Liver (tissue), 3 donors: Measurements from ENCODE around the gene NLRC5.

Source experiments
- ATF3 ChIP-seq: IDR thresholded peaks from 2 replicates; pipeline ENCODE4 v1.6.1; 2016; ENCODE audit warnings: antibody characterized with exemption
- CTCF ChIP-seq: fragments of 150-350 bp; IDR thresholded peaks from 2 replicates; pipeline ENCODE4 v1.5.1; 2017; ENCODE audit warnings: improper control_type of control experiment, low read depth, low read length; ENCODE audit not compliant: missing input control
- GABPA ChIP-seq, 2 donors: IDR thresholded peaks in 1 of 2; conservative IDR thresholded peaks in 1 of 2; 2 replicates each; pipeline ENCODE4 v1.6.1; 2016; ENCODE audit warnings: antibody characterized with exemption in 2 of 2, mild to moderate bottlenecking in 1 of 2, moderate library complexity in 1 of 2
- MAX ChIP-seq: IDR thresholded peaks from 2 replicates; pipeline ENCODE4 v1.6.1; 2016; ENCODE audit warnings: antibody characterized with exemption
- NR2F2 ChIP-seq: IDR thresholded peaks from 2 replicates; pipeline ENCODE4 v1.6.1; 2016; ENCODE audit warnings: antibody characterized with exemption
- RAD21 ChIP-seq, 2 donors: IDR thresholded peaks; 2 replicates each; pipeline ENCODE4 v1.6.1; 2016; ENCODE audit warnings: antibody characterized with exemption in 2 of 2, mild to moderate bottlenecking in 2 of 2
- REST ChIP-seq: IDR thresholded peaks from 2 replicates; pipeline ENCODE4 v1.6.1; 2016; ENCODE audit warnings: antibody characterized with exemption, mild to moderate bottlenecking
- RXRA ChIP-seq, 2 donors: IDR thresholded peaks; 2 replicates each; pipeline ENCODE4 v1.6.1; 2017 to 2018; ENCODE audit warnings: antibody characterized with exemption in 2 of 2, mild to moderate bottlenecking in 1 of 2
- SP1 ChIP-seq: IDR thresholded peaks from 2 replicates; pipeline ENCODE4 v1.6.1; 2018; ENCODE audit warnings: antibody characterized with exemption, mild to moderate bottlenecking
- TAF1 ChIP-seq: conservative IDR thresholded peaks from 2 replicates; pipeline ENCODE4 v1.6.1; 2016; ENCODE audit warnings: antibody characterized with exemption, mild to moderate bottlenecking
- YY1 ChIP-seq: IDR thresholded peaks from 2 replicates; pipeline ENCODE4 v1.6.1; 2016; ENCODE audit warnings: antibody characterized with exemption, mild to moderate bottlenecking
- ZBTB33 ChIP-seq: IDR thresholded peaks from 2 replicates; pipeline ENCODE4 v1.6.1; 2016; ENCODE audit warnings: antibody characterized with exemption
- donor health status: healthy.
- donor health status: healthy.

GRCh38 chr16:57021757-57022156 is 32.4 kb downstream of the NLRC5 start:
- TF ChIP-seq GABPA (IDR thresholded peaks at IDR 0.05 in 1 of 2, conservative IDR thresholded peaks at IDR 0.05 in 1 of 2) (no peak), CTCF (no peak), REST (no peak), YY1 (no peak), RAD21 (IDR thresholded peaks at IDR 0.05) (no peak), TAF1 (no peak), NR2F2 (no peak), MAX (no peak), SP1 (no peak), ATF3 (no peak), ZBTB33 (no peak), RXRA (IDR thresholded peaks at IDR 0.05) (no peak)
